ENCODE results near the gene TM2D1.

TM2D1 gene

DNA sequence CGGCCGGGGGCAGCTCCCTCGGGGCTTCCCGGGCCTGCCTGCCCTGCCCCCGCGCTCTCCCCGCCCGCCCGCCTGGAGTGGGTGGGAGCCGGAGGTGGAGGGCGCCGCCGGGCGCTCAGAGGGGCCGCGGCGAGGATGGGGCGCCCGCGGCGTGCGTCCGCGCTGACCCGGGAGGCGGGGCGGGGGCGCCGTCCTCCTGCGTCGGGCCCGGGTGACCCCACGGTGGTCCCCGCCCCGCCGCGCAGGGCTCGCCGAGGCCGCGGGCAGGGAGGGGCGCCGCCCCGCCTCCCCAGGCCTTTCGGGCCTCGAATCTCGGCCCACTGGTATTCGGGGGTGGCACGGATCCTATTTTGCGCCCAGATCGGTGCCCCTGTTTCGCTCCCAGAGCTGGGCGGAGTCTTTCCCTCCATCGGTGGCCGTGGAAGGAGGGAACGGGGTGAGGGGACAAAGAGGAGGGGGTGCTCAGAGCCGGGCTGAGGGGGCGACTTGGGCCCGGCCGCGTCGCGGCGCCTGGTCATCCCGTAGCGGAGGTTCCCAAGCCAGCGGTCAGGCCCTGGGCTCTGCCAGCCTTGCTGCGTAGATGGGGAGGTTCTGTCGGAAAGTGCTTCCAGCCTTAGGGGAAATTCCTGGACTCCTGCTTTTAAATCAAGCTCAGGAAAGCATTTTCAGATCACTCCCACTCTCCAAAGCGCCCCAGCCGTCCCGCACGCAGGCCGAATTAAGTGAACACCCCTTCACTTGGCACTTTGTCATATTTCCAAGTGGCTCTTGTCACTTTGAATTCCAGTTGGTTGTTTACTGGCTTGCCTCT, 17.9 kb upstream of the TM2D1 start:
- H3K27ac ChIP-seq (ENCODE audit: low read length) = no peak overlapping the region
- H3K36me3 ChIP-seq (replicated peaks; ENCODE audit: low read depth, low read length) = no peaks in the 10 kb centered on the region
- TF ChIP-seq EZH2phosphoT487 (IDR thresholded peaks at IDR 0.05; ENCODE audit: low read depth) = no peak
- TF ChIP-seq, protein P1, sequence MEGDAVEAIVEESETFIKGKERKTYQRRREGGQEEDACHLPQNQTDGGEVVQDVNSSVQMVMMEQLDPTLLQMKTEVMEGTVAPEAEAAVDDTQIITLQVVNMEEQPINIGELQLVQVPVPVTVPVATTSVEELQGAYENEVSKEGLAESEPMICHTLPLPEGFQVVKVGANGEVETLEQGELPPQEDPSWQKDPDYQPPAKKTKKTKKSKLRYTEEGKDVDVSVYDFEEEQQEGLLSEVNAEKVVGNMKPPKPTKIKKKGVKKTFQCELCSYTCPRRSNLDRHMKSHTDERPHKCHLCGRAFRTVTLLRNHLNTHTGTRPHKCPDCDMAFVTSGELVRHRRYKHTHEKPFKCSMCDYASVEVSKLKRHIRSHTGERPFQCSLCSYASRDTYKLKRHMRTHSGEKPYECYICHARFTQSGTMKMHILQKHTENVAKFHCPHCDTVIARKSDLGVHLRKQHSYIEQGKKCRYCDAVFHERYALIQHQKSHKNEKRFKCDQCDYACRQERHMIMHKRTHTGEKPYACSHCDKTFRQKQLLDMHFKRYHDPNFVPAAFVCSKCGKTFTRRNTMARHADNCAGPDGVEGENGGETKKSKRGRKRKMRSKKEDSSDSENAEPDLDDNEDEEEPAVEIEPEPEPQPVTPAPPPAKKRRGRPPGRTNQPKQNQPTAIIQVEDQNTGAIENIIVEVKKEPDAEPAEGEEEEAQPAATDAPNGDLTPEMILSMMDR (IDR thresholded peaks at IDR 0.05; ENCODE audit: low read depth, low read length) = no peak
- peak overlapping the region; percentile 93 for H2AFZ ChIP-seq (ENCODE audit: low read depth, low read length)
- H3K9me3 ChIP-seq (ENCODE audit: insufficient read depth, low read length) = no peaks in the 10 kb centered on the region
- no peaks in the 10 kb centered on the region for H3K79me2 ChIP-seq (ENCODE audit: low read length)
- H4K20me1 ChIP-seq (ENCODE audit: insufficient read depth, low read length) = no peaks in the 10 kb centered on the region
- H3K9ac ChIP-seq (ENCODE audit: low read length) = peak overlapping the region; percentile 68
- peaks cover 10% of the 10 kb centered on the region; the same call in 1 of the 2 replicates for H3K4me1 ChIP-seq (ENCODE audit: low read length)
- peak overlapping the region; percentile 93 for H3K4me3 ChIP-seq (ENCODE audit: low read length)
- no peaks in the 10 kb centered on the region for H3K27me3 ChIP-seq (ENCODE audit: low read depth, low read length)
- H3K4me2 ChIP-seq (ENCODE audit: low read length) = peak overlapping the region; percentile 80

DNA sequence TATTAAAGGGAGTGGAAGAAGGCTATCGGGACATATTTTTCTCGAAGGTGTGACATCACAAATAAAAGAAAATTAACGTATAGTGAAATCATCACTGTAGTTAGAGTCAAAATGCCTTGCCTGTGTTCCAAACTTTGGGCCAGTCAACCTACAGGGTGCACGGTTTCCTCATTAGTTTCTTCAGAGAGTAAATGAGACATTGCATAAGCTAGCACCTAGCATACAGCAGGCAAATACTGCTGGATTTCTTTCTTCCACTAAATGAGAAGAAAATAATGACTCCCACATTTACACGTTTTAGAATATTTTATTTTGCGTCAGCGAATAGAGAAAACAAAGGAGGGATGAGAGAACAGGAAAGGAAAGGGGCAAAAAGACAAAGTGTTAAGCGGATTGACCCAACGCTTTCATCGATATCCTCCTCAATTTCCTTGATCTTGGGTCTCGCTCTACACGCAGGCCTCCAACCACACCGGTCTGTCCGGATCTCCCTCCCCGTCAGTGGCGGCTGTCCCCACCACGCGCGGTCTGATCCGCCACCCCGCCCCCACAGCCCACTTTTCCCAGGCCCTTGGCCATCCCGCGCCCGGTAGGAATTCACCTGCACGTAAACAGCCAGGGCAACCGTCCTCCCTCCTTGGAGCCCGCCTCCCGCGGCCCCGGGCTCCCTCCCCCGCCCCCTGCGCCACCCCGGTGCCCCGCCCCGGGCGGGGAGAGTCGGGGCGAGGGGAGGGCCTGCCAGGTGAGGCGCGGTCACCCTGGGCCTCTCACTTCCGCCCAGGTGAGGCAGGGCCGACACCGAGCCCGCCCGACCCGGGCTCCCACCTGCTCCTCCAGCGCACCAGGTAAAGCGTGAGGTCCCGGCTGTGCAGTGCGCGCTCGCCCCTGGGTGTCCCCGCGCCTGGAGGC, 17.0 kb upstream of the TM2D1 start, which contains the start of gene PATJ:
TSS of gene PATJ (plus strand) at position 770 of the 909 bp plus-strand sequence. CDS start 20,413 bp downstream, outside the sequence.
- Histone ChIP-seq H3K4me1 (ENCODE audit: low read length) (peaks cover 10% of the 10 kb centered on the region; the same call in 1 of the 2 replicates), H3K4me2 (ENCODE audit: low read length) (peak within 1 kb of the TSS; percentile 80), H3K79me2 (ENCODE audit: low read length) (no peaks in the 10 kb centered on the region), H3K9ac (ENCODE audit: low read length) (peak within 1 kb of the TSS; percentile 68), H2AFZ (ENCODE audit: low read depth, low read length) (peak within 1 kb of the TSS; percentile 93), H3K27me3 (ENCODE audit: low read depth, low read length) (no peaks in the 10 kb centered on the region), H4K20me1 (ENCODE audit: insufficient read depth, low read length) (no peaks in the 10 kb centered on the region), H3K27ac (ENCODE audit: low read length) (no peak within 1 kb of the TSS), H3K4me3 (ENCODE audit: low read length) (peak within 1 kb of the TSS; percentile 93), H3K36me3 (replicated peaks; ENCODE audit: low read depth, low read length) (no peaks in the 10 kb centered on the region), H3K9me3 (ENCODE audit: insufficient read depth, low read length) (no peaks in the 10 kb centered on the region)
- no peak for TF ChIP-seq EZH2phosphoT487 (IDR thresholded peaks at IDR 0.05; ENCODE audit: low read depth)
- TF ChIP-seq, protein P1 (IDR thresholded peaks at IDR 0.05; ENCODE audit: low read depth, low read length) = no peak

GRCh38 chr1:61740751-61741700, 16.1 kb upstream of the TM2D1 start:
- H4K20me1 ChIP-seq (ENCODE audit: insufficient read depth, low read length) = no peaks in the 10 kb centered on the region
- no peaks in the 10 kb centered on the region for H3K9me3 ChIP-seq (ENCODE audit: insufficient read depth, low read length)
- H3K4me1 ChIP-seq (ENCODE audit: low read length) = peaks cover 3% of the 10 kb centered on the region; the same call in 1 of the 2 replicates
- H2AFZ ChIP-seq (ENCODE audit: low read depth, low read length) = no peak overlapping the region
- H3K79me2 ChIP-seq (ENCODE audit: low read length) = no peaks in the 10 kb centered on the region
- TF ChIP-seq, protein P1 (IDR thresholded peaks at IDR 0.05; ENCODE audit: low read depth, low read length) = no peak
- no peak for TF ChIP-seq EZH2phosphoT487 (IDR thresholded peaks at IDR 0.05; ENCODE audit: low read depth)
- no peaks in the 10 kb centered on the region for H3K36me3 ChIP-seq (replicated peaks; ENCODE audit: low read depth, low read length)
- peak overlapping the region; percentile 68; the same call in 1 of the 2 replicates for H3K9ac ChIP-seq (ENCODE audit: low read length)
- H3K4me2 ChIP-seq (ENCODE audit: low read length) = peak overlapping the region; percentile 80
- H3K4me3 ChIP-seq (ENCODE audit: low read length) = peak overlapping the region; percentile 93
- no peaks in the 10 kb centered on the region for H3K27me3 ChIP-seq (ENCODE audit: low read depth, low read length)
- no peak overlapping the region for H3K27ac ChIP-seq (ENCODE audit: low read length)

Measured in OCI-LY3 (cell line).